ENCODE results near the gene SPSB2.
A peak's percentile ranks its signal among the peaks of the same experiment; 100 is the strongest.
"Not testable (repeated sequence)": the region's sequence is repeated elsewhere in the genome, so short reads cannot be mapped to it uniquely, and the experiment has no call there.

SPSB2 gene

DNA sequence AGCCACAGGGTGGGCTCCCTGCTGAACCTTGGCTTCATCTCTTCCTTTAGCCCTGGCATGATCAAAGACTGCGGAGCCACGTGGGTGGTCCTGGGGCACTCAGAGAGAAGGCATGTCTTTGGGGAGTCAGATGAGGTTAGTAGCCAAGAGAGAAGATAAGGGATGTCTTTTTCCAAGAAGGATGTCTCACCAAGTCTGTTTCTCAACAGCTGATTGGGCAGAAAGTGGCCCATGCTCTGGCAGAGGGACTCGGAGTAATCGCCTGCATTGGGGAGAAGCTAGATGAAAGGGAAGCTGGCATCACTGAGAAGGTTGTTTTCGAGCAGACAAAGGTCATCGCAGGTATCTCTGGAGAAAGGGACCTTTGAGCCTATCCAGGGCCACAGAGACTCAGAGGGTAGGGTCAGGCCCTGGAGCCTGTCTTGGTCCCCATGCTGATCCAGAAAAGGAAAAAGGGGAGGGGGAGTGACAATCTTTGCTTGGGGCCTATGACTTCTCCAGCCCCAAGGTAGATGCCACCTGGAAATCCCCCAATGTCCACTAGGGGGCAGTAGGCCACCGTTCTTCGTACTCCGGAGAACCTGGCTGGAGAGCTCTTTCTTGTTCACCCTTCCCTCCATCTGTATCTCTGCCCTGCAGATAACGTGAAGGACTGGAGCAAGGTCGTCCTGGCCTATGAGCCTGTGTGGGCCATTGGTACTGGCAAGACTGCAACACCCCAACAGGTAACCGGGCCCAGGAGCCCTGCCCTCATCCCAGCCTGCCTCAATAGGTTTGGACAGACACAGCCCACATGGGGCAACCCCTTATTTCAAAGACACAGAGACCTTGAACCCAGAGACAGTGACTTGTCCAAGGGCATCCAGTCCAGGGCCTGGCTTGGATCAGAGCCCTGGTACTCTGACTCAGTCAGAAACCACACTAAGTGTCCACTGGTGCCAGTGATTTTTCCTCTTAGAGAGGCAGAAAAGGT lies 3.8 kb downstream of the SPSB2 start:
- DNase-seq = peak; percentile 64

DNA sequence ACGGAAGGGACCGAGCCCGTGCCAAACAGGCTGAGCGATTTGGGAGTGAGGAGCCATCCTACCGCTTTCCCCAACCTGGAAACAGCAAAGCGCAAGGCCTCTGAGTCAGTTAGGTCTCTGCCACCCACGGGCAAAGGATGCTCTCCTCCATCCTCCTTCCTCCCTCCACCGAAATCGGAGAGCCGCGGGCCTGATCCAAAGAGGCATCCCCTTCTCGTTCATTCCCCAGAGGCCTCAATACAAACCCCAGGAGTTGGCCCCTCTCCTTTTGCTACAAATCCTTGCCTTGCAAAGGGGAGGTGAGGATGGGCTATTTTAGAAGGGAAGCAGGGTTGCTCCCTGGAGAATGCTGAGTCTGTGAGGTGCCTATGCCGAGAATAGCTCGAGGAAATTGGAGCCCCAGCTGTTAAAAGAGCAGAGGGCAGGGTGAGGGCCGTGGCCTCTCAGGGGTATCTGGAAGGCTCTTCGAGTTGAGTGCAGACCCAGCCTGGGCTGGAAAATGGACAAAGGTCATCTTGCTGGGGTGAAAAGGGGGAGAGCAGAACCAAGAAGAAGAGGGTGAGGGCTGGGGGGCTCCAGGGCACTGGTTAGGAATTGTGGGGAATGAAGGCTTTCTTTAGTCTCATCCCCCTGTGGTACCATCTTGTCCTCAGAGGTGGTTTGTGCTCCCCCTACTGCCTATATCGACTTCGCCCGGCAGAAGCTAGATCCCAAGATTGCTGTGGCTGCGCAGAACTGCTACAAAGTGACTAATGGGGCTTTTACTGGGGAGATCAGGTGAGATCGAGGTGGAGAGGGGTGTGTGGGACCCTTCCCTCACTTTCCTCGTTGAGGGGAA lies 4.7 kb downstream of the SPSB2 start:
- no peak for DNase-seq

DNA sequence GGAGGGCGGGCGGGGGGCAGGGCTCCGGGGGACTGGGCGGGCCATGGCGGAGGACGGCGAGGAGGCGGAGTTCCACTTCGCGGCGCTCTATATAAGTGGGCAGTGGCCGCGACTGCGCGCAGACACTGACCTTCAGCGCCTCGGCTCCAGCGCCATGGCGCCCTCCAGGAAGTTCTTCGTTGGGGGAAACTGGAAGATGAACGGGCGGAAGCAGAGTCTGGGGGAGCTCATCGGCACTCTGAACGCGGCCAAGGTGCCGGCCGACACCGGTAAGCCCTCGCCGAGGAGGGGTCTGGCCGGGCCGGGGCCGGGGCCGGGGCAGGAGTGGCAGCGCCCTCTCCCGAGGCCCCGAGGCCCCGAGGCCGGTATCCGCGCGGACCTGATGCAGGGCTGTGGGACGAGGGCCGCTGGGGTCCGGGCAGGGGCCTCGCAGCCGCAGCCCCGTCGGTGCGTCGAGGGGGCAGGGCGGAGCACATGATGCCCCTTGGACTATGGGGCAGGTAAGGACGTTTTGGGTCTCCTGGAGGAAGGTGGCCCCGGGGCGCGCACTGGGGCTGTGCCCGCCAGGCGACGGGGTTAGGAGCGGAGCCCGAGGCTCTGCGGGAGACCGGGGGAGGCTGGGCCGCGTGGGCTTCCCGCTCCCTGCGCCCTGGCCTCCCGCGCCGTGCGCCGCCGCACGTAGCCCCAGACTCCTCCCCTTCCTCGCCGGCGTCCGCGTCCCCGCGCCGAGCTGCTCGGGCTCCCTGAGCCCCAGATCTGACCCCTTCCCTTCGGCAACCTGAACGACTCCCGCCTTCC lies 5.5 kb downstream of the SPSB2 start, which contains the start of gene TPI1:
TSS of gene TPI1 (plus strand) at position 119 of the 798 bp plus-strand sequence. CDS start at position 155, 36 bp downstream.
- peak; percentile 69 for DNase-seq

DNA sequence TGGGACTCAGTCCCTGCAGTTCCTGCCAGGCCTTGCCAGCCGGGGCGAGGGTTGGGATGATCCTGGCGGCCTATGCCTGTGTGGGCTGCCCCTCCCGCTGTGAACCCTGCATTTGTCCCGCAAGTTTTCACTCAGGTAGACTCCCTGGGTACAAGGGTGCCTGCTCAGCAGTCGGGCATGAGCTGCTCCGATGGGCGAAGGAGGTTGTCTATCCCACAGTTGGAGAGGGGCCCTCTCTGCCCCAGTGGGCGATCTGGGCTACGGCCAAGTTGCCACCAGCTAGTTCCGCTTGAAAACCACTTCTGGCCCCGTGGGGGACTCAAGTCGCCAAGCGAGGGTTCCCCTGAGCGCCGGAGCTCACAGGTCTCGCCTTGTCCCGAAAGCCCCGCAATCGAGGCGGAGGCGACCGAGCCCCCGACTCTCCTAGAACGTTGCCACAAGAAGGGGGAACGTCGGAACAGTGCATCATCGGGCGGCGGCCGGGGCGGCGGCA lies 6.1 kb downstream of the SPSB2 start:
- DNase-seq = no peak

DNA sequence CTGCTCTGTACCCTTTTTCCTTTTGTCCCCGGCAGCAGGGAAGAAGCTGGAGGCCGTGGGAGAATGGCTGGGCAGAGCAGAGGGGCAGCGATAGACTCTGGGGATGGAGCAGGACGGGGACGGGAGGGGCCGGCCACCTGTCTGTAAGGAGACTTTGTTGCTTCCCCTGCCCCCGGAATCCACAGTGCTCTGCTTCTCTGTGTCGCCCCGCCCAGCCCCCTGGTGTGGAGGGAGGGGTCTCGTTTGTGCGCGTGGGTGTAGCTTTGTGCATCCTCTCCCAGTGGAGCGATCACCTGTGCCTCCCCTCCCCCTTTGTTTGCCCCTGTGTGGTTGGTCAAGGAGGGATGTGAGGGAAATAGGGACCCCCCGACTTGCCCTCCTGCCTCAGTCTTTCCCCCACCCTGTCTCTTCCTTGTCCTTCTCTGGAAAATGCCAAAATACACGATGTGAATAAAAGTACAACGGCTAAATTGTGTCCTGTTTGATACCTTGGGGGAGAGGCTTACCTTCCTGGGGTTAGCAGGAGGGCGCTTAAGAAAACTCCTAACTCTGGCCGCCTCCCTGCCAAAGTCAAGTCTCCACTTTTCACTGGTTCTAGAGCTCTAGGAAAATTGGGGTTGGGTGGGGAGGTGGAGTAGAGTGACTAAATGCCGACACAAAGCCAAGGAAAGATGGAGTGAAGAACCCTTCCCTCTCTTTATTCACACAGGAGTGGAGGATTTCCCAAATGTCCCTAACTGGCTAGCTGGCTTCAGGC lies 6.8 kb downstream of the SPSB2 start:
- no peak for DNase-seq

DNA sequence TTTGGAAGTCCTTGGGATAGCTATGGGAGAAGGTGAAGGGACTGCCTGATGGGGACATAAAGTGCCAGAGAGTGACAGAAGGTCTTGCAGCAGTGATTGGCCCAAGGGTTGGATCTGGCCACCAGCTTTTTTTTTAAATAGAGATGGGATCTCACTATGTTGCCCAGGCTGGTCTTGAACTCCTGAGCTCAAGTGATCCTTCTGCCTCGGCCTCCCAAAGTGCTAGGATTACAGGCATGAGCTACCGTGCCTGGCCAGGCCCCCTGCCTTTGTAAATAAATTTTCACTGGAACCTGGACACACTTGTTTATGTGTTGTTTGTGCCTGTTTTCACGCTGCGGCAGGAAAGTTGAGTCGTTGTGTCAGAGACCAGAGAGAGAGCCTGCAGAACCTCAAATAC lies 7.8 kb downstream of the SPSB2 start:
- not testable (repeated sequence) for DNase-seq

DNA sequence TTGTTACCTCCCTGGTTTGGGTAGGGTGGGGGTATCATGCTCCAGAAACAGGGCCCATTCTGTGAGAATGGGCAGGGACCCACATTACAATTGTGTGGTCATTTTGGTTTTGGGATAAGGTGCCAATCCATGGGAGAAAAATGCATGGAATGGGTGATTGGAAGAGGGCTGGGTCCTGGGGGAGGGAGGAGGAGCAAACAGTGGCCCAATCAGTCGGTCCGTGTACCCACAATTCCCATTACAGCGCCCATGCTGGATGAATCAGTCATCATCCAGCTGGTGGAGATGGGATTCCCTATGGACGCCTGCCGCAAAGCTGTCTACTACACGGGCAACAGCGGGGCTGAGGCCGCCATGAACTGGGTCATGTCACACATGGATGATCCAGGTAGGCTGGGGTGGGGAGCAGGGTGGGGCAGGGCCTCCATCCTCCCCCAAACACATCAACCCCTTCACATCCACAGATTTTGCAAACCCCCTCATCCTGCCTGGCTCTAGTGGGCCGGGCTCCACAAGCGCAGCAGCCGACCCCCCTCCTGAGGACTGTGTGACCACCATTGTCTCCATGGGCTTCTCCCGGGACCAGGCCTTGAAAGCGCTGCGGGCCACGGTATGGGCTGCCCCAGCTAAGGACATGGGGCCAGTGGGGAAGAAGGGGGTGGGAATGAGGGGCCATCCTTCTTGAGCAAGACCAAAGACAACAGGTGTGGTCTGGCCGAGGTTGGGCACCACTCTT lies 9.3 kb downstream of the SPSB2 start:
- DNase-seq = no peak

DNA sequence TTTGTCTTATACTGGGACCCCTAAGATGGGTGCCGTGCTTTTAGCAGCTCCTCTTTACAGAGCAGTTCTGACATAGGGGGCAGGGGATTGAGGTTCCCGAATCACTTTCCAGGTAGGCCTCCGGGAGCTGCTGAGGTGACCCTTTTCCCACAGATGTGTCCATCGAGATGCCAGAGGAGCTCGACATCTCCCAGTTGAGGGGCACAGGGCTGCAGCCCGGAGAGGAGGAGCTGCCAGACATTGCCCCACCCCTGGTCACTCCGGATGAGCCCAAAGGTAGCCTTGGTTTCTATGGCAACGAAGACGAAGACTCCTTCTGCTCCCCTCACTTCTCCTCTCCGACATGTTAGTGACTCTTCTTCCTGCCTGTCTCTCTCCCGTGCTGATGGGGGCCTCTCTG lies 10.1 kb downstream of the SPSB2 start:
- DNase-seq = no peak

DNA sequence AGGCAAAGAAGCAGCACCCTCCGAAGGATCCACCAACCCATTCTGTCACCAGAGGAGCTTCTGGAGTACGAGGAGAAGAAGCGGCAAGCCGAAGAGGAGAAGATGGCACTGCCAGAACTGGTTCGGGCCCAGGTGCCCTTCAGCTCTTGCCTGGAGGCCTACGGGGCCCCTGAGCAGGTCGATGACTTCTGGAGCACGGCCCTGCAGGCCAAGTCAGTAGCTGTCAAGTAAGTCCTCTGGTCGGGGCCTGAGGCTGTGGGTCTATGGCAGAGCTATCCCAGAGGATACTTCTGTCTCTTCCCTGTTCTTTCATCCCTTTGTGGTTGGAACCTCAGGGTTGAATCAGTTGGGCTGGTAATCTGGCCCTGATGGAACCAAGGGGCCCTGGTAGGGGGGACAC lies 11.7 kb downstream of the SPSB2 start:
- no peak for DNase-seq

DNA sequence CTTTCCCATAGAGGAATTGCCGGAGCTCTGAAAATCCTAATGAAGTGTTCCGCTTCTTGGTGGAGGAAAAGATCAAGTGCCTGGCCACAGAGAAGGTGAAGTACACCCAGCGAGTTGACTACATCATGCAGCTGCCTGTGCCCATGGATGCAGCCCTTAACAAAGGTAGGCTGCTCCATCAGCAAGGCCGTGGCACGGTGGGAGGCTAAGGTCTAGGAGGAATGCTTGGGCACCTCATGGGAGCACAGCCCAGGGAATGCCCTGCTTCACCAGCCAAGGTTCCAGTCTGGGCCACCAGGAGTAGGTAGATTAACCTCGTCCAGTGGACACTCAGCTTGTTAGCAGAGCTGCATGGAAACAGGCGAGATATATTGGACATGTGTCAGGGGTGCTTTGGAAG lies 12.2 kb downstream of the SPSB2 start:
- DNase-seq = no peak

DNA sequence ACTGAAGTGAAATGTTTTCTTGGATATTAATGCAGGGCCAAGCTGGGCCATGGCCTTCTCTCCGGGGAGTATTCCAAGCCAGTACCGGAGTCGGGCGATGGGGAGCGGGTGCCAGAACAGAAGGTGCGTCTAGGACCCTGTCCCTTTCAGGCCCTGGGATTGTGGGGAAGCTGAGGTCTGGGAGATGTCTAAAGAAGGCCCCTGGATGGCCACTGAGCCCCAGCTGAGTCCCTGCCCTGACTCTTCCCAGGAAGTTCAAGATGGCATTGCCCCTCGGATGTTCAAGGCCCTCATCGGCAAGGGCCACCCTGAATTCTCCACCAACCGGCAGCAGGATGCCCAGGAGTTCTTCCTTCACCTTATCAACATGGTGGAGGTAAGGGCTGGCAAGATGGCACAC lies 13.0 kb downstream of the SPSB2 start:
- no peak for DNase-seq

DNA sequence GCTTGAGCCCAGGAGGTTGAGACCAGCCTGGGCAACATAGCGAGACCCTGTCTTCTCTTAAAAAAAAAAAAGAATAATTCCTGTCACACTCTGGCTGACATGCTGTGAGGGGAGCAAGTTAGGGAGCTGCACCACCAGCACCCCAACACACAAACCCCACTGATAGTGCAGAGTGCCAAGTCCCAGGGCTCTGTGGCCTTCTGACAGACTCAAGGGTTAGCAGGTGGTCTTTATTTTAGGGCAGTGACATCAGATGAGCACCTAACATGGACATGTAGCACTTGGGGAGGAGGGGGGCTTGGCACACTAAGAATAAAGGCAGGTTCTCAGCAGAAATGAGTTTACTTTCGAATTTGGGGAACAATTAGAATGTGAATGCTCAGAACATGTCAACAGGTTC lies 14.3 kb downstream of the SPSB2 start:
- DNase-seq = no peak

DNA sequence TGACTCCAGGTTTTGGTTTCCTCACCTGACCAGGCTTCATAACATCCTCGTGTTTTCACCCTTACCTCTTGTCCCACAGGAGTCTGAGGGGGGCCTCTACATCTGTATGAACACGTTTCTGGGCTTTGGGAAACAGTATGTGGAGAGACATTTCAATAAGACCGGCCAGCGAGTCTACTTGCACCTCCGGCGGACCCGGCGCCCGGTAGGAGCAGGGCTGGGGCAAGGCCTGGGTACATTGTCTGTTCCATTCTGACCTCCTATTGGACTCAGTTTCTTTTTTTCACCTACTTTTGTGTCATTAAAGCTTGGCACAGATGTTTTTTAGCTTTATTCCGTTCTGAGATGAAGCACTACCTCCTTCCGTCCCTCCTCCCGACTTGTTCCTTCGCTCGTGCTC lies 17.8 kb downstream of the SPSB2 start:
- DNase-seq = no peak

DNA sequence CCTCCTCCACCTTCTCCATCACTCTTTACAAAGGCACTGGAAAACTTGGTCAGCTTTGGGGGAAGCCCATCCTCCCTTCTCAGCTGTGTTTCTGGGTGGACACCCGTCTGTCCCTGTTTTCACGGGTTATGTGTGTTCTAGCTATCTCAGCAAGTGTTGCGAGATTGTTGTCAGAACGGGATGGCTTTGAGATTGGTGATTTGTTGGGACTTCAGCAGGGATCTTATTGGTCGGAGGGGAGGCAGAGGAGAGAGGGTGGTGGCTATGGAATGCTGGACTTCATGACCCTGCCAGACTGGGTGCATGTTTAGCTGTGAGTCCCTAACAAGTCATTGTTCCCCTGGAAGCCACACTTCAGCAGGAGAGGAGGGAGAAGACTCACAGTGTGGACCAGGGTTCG lies 19.1 kb downstream of the SPSB2 start:
- DNase-seq = no peak

DNA sequence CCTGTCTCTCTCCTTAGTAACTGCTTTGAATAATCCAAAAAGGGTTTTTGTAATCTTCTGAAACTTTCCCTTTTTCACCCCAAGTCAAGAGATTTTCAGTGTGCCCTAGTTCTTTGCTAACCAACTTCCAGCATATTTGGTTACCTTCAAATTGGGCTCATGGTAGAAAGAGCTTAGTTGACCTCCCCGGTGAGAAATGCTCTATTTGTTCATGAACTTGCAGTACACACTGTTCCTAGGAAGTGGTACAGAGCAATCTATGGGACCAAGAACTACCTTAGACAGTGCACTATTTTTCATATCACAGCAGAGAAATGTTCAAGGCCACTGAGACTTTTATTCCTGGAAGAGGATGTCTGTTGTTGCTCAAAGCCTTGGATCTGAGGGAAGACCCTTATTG lies 19.5 kb downstream of the SPSB2 start:
- no peak for DNase-seq

DNA sequence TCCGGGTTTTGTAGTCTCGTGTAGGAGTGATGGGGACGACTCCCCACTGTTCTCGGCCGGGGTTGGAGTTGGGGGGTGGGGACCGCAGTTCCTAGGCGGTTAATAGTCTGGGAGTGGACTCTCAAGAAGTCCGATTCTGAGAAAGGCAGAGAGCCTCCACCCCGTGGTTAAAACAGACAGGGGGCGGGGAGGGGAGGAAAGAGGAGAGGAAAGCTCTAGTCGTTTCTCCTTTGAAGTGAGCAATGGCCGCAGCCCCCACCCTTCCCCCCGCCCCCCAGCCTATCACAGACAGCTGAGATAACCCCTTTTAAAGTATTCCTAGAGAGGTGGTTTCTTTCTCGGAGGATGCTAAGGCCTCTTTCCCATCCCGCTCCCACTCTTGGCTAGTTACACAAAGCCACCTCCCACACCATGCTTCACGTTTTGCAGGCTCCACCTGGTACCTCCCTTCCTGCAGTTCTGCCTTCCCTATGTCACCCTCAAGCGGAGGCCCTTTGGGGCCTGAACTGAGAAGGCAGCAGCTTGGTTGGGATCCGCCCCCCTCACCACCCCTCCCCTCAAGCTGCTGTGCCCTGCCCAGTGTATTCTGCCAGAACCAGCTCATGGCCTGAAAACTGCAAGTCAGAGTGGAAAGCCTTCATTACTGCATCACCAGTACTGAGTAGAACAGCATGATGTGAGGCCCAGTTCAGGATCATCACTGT lies 20.3 kb downstream of the SPSB2 start:
- no peak for DNase-seq

DNA sequence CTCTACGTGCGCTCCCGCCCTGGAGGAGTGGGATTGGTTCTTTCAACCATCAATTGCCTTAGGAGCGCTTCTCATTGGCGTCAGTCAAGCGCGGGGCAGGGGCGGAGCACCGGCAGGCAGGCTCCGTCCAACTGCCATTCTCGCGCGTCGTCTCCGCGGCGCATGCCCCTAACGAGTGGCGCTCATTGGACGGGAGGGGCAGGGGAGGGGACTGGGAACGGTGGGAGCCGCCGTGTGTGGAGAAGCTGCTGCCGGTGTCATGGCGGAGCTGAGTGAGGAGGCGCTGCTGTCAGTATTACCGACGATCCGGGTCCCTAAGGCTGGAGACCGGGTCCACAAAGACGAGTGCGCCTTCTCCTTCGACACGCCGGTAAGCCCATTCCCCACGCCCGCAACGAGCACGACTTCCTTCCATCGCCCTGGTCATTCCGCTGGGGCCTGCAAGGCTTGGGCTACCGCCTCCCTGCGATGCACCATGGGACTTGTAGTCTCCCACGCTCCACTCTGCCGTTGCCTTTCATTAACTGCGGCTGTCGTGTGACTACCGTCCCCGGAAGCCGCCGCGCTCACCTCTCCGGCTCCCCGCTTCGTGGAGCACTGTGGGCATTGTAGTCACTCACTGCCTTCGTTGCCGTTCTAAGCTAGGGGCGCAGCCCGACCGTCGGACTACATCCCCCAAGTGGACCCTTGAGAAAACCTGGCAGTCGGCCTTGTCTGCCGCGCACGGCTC lies 21.0 kb downstream of the SPSB2 start, which contains the start of gene USP5:
TSS of gene USP5 (plus strand) at position 230 of the 730 bp plus-strand sequence. CDS start at position 260, 30 bp downstream.
- DNase-seq = peak; percentile 98

DNA sequence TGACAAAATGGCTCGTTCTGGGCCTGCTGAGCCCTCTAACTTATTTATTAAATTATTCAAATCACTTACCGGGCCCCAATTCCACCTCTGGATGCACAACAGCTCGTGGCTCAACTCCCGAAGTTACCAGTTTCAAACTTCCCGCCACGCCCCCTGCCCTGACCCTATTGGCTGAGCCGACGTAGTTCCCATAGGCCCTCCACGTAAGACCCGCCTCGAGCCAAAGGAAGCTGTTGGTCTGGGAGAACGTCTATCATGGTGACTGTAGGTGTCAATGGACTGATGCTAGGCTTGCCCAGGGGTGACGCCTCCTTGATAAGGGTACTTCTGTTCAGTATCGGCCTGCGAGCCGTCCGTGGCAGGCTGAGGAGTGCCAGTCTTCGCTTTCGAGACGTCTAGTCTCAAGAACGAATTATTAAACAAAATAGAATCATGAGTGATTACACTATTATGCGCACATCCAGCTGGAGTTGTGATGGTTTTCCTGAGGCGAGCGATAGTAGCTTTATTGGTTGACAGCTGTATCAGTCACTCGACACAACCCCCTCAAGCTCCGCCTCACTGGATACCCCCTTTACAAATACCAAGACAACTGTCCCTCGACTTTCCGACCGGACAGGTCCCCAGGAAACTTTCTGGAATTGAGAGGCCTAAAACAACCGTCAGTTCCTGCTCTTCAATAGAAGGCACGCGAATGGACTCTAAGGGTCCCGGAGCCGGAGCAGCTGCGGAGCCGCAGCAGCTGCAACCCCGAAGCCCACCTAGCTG lies 21.8 kb downstream of the SPSB2 start, which contains the start of gene CDCA3:
TSS of gene CDCA3 (minus strand) at position 134 of the 768 bp plus-strand sequence. CDS start 334 bp downstream, outside the sequence.
- DNase-seq = peak; percentile 96

DNA sequence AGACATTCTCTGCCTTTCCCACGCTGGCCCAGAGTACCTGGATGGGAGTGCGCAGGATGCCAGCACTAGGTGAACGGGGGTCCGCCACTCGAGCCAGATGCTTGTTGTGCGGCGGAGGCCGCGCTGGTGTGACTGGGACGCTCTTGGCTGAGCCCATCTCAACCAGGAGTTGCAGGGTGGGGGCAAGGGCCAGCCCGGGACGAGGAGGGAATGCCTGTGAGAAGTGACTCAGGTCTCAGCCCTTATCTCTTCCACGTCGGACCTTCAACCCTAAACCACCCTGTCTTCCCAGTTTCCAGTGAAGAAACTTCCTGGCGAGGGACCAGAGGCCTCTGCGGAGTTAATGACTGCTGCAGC lies 22.3 kb downstream of the SPSB2 start:
- no peak for DNase-seq
